Measurements from ENCODE around the gene NXPH1.

- no peak for TF ChIP-seq CTCF (IDR thresholded peaks at IDR 0.05)
- no peak for TF ChIP-seq EZH2 (IDR thresholded peaks at IDR 0.05; ENCODE audit: borderline replicate concordance, insufficient read depth, low read depth, low read length, poor library complexity, severe bottlenecking)
Measured at GRCh38 chr7:8638076-8638475, 204.7 kb downstream of the NXPH1 start.

Data from B cell (primary cell).